Measurements from ENCODE around the gene RAB15.

RAB15 gene

DNA sequence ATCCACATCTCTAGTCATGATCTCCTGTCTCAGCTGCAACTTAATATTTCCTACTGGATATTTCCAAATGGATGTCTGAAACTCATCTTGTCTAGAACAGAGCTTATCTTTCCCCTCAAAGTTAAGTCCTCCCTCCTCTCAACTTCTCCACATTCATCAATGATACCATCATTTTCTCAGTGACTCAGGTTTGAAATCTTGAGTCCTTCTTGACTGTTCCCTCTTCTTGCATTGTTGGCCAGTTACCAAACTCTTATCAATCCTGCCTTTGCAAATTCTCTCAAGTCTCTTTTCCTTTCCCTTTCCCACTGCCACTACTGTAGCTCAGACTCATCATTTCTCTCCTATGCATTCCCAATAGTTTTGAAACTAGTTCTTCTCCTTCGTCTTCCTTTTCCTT, 72.2 kb downstream of the RAB15 start:
- DNase-seq = no peak

Data from eye (tissue), 1 donor.